Stimulated activated CD8-positive, alpha-beta memory T cell treated with anti-CD3 and anti-CD28 coated beads, Interleukin-2, amount 100 ng/mL, for 48 hours (primary cell): Measurements from ENCODE around the gene LOXL1.
A peak's percentile ranks its signal among the peaks of the same experiment; 100 is the strongest.
"Not testable (repeated sequence)": the region's sequence is repeated elsewhere in the genome, so short reads cannot be mapped to it uniquely, and the experiment has no call there.

ENCODE experiments used
- DNase-seq, 2 donors: peaks; one replicate each; pipeline ENCODE4 v3.0.0-alpha.2; 2020; ENCODE audit warnings: low read depth in 2 of 2

LOXL1 gene

DNA sequence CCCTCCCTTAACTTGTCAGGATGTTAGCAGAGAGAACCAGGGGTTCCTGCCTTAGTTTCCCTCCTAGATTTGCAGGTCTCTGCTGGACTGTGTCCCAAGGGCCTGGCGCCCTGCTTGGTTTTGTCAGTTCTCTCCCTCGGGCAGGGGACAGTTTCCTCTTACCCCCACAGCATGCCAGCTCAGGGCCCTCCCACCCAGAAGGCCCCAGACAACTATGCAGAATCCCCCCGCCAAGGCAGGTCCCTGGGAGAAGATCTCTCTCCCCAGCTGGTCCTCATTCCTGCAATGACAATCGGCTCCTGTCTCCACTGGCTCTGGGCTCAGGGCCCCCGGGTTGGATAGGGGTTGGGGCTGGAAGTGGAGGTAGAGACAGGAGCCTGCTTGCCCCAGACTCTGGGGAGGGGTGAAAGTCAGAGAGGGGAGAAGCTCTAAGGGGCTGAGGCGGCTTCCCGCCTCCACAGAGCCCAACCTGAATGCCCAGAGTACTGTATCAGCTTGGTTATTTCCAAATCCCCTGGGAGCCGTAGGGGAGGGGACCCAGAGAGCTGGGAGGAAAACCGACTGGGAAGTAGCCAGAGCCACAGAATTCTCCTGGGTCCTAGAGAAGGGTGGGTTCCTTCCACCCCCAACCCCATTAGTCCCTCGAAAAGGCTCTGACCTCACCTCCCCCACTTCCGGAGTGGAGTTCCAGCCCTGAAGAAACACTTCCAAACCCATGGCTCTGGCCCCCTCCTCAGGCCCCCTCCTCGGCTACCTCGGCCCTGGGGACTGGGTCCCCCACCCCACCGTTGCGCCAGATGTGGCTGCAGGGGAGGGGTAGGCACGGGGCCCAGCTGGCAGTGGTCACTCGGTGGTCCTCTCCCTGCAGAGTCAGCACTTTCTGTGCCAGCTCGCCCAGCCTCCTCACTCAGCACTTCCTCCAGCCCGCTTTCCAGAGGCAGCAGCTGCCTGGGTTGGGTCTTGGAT lies 3.8 kb upstream of the LOXL1 start:
- no peak for DNase-seq

DNA sequence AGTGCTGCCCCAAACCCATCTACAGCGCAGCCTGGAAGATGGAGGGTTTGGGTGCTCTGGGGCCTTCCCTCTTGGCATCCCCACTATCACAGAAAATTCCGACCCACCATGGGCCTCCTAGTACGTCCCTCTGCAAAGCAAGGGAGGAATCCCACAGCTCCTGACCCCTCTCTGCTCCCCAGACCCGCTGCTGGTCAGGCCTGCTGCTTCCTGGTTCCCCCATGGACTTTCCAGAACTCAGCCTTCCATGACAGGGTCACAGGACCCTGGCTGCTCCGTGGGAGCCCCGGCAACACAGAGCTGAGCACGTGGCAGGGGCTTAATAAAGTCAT lies 3.1 kb upstream of the LOXL1 start:
- DNase-seq: no peak

DNA sequence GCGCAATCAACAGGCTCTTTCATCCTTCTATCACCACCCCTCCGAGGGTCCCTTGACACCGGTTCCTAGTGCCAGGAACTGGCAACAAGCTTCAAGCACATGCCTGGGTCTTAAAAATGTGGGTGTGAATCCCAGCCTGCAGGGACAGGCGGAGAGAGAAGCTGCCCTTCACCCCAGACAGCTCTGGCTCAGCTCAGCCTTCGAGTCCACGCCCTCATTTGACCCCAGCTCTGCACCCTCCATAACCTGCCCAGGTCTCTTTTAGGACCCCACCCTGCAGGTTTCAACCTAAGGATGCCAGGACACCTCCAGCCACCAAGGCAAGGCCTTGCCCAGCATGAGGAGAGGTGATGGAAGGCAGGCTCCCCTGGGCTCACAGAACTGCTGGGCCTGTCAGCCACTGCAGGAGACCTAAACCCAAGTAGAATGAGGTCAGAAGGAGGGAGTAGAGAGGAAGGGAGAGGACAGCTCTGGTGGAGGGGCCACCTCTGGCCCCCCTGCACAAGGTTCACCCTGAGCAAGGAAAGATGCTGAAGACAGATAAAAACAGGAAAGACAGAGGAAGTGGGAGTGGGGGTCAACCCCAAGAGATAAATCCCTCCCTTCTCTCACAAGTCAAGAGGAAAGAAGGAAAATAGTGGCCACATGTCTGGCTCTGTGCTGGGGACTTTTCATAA lies 2.6 kb upstream of the LOXL1 start:
- DNase-seq: no peak

DNA sequence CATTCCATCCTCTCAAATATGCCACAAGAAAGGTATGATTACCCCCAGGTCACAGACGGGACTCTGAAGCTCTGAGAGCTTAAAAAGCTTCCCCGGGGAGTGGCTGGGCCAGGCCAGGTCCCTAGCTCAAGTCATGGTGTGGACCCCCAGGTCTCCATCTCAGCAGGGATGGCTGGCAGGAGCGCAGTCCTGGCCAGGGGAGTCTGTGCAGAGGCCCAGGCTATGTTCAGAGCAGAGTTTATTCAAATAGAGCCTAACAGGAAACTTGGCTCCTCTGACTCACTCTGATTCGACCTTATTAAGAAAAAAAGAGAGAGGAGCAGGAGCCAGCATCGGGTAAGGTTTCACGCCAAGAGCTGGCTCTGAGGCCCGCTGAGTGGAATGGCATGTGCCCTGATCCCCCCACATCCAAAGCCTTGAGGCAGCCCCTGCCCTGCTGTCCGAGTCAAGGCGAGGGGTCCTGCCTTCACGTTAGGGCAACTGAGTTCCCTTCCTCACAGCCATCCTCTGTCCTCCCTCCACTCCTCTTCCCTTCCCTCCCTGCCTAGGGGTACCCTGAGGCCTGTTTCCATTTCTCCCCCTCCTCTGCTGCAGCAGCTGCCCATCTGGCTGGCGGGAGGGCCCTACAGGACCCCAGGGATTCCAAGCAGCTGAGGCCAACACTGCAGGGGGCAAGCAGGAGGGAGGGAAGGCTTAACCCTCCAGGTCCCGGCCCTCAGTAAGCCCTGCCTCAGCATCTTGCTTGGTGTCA lies 1.9 kb upstream of the LOXL1 start:
- no peak for DNase-seq

DNA sequence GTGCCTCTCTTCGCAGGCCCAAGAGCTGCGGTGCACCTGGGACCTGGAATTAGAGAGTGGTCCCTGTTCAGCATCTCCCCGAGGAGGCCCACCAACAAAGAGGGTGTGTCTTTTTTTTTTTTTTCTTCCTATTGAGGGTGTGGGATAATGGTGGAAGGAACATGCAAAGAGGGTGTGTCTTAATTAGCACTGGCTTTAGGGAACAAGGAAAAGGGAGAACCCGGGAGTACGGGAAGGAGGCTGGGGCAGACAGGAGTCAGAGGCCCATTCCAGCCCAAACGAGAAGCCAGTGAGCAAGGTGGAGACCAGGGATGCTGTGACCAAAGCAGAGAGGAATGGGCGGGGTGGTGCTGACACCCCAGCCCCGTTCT lies 429 bp upstream of the LOXL1 start:
- DNase-seq: no peak

DNA sequence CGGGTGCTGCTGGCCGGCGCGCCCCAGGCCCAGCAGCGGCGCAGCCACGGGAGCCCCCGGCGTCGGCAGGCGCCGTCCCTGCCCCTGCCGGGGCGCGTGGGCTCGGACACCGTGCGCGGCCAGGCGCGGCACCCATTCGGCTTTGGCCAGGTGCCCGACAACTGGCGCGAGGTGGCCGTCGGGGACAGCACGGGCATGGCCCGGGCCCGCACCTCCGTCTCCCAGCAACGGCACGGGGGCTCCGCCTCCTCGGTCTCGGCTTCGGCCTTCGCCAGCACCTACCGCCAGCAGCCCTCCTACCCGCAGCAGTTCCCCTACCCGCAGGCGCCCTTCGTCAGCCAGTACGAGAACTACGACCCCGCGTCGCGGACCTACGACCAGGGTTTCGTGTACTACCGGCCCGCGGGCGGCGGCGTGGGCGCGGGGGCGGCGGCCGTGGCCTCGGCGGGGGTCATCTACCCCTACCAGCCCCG lies 777 bp downstream of the LOXL1 start:
- peak in 1 of 2 donors; percentile 10 for DNase-seq

DNA sequence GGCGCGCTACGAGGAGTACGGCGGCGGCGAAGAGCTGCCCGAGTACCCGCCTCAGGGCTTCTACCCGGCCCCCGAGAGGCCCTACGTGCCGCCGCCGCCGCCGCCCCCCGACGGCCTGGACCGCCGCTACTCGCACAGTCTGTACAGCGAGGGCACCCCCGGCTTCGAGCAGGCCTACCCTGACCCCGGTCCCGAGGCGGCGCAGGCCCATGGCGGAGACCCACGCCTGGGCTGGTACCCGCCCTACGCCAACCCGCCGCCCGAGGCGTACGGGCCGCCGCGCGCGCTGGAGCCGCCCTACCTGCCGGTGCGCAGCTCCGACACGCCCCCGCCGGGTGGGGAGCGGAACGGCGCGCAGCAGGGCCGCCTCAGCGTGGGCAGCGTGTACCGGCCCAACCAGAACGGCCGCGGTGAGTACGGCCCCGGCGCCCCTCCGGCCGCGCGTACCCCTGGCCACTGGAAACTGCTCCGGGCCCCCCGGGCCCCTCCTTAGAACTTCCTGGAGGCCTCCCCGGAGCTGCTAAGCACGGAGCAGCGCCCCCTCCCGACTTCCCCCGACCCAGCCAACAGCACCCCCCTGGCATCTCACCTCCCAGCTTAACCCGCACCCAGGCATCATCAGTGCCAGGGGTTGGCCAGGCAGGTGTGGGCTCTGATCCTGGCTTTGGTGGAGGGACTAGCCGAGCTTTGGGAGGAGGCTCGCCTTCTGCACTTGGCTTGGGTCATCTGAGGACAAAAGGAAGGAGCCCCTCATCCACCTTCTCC lies 1.4 kb downstream of the LOXL1 start:
- peak; percentile 59 to 70 for DNase-seq

DNA sequence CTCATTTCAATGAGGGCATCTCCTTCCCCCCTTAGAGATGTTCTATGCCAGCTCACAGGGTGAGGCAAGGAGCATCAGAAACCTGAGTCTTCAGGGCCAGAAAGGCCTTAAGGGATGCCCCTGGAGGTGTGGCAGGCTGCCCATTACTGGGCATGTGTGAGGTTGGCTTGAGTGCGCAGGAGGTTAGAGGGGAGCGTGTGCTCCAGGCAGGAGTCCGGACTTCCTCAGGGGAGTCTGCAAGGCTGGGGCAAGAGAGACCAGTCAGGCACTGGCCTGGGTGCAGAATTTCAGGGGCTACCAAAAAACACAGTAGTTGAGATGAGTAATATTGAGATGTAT lies 1.9 kb downstream of the LOXL1 start:
- no peak for DNase-seq

DNA sequence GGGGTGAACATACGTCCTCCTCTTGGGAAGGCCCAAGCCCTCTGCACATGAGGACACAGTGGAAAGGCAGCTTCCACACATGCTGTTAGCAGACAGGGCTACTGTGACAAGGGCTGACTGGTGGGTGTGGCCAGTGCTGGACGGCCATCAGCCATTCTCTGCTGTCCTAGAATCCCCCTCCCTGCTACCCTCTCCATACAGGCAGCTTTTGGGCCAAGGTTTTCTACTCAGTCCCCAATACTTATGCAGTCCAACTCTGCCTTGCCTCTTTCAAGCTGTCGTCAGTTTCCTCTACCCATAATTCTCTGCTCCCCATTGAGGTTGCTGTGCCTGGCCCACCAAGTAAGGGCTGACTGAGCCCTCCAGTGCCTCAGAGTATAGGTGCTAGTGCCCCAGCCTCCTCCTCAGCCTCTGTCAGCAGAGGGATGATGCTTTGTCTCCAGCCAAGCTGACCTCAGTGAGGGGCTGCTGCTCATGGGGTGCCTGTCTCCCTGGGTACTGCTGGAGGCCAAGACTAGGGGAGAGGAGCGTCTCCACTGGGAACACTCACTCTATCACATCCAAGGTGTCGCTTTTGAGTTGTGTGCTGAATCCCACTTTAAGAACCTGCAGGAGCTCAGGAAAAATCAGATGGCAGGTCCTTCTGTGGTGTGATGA lies 2.8 kb downstream of the LOXL1 start:
- DNase-seq: no peak

DNA sequence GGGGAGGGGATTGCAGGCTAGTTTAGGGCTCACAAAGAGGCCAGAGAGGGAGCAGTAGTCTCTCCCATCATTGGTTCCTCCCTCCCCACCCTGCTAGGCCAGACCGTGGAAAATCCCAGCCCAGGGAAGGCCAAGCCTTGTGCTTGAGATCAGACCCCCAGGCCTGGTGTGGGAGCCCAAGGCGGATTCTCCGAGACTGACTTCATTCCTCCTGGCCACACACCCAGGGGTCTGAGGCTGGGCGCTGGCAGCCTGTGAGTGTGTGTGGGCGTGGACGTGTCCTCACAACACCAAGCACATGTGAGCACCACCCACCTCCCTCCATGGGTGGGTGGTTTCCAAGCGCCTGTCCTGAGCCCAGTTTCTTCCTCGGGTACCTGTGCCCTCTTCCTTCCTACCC lies 4.1 kb downstream of the LOXL1 start:
- DNase-seq: no peak

DNA sequence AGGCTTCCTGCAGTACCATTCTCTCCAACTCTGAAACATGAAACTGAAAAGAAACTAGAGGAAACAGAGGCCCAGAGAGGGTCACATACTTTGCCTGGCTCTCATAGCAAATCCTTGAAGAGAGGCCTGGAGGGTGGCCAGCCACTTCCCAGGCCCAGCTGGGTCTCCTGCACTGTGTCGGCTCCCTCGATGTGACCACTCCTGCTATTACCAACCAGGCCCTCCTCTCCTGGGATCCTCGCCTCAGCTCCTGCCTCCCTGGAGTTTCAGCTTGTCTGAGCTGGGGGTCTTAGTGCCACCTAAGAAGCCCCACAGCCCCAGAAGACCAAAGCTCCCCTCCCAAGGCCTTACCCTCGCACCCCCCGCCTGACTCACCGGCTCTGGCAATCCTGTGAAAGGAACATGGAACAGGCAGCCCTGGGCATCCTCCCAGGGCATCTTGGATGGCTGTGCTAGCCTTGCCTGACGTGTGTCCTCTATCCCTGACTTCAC lies 4.6 kb downstream of the LOXL1 start:
- no peak for DNase-seq

DNA sequence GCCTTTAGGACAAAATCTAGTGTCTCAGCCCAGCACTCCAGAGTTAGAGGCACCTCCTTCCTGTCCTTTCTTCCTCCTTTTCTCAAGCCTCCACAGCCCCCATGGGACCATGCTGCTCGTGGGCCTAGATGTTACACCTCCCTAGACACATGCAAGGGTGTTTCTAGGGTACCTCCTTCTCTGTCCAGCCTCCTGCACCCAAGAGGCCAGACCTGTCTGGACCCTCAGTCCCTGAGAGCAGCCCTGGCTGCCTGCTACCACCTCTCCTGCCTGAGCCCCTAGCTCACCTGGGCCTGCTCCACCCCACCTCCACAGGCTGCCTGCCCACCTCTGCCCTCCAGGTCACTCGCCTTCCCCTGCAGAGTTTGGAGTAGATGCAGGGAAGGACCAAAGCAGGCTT lies 5.2 kb downstream of the LOXL1 start:
- DNase-seq: no peak

DNA sequence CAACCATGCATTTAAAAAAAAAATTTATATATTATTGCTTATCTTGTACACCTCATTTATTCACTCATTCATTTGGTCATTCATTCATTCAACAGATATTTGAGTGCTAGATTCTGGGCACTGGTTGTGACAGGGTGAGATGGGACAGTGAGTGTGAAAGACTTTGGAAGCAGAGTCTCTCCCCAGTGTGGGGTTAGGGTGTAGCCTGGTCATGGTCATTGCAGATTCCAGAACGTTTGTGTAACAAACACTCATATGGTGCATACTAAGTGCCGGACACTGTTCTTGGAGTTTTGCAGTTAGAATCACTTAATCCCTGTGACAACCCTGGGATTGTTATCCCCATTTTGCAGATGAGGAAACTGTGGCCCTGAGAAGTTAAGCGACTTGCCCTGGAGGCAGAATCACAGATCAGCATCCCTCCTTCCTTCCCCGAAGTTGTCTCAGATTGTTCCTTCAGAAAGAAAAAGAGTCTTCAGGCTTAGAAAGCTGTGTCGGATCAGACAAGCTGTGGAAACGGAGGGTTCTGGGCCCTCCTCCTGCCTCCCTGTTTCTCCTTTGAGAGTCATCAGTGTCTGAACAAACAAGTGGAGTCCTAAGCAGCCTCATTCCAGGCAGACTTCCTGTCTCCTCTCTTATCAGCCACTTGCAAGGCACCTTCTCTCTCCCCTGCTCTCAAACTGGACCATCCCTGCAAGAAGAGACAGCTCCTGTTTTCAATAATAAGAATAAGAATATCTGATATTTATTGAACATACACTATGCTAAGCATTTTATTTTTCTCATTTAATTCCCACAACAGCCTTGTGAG lies 6.3 kb downstream of the LOXL1 start:
- DNase-seq: no peak

DNA sequence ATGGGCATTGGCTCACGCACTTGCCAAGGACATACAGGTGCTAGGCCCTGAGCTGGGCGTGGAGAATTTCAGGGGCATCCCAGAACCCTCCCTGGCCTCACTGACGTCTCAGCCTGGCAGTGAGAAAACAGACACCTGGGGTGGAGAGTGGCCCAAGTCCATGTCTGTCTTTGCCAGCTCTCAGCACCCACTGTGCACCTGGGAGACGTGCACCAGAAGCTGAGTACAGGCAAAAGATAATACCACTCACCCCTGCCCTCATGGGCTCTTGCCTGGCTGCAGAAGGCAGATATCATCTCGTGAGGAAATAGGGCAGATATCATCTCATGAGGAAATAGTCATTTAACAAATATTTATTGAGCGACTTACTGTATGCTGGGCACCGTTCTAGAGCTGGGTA lies 8.0 kb downstream of the LOXL1 start:
- no peak for DNase-seq

DNA sequence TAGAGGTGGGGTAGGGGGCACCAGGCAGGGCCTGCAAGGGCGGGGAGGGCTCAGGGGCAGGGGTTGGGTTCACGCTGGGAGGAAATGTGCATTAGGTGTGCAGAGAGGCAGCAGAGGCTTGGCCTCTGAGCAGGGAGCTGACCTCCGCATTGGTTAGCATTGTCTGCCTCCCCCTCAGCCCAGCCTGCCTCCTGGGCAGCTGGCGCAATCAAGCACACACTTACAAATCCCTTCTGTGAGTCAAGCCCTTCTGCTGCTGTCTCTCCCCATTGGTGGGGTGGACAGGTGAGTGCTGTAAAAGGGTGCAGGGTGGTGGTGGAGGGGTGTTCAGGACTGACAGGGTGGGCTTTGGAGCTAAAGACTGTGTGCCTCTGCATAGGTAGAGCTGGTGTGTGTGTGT lies 9.3 kb downstream of the LOXL1 start:
- DNase-seq: no peak

DNA sequence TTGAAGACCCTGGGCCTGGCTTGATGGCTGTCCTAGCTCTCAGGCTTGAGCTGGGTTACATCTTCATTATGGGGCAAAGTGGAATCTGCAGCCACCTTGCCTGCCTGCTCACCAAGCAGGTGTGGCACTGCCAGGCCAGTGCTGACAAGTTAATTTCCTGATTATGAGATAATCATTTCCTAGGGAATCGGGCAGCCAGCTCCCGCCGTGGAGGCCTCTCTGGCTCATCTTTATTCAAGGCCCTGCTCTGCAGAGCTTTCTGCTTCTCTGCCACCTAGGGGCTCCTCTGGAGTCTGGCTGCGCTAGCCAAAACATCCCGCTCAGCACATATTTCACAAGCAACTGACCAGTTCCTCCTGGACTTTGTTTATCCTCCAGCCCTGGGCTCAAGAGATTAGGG lies 9.9 kb downstream of the LOXL1 start:
- DNase-seq: no peak

DNA sequence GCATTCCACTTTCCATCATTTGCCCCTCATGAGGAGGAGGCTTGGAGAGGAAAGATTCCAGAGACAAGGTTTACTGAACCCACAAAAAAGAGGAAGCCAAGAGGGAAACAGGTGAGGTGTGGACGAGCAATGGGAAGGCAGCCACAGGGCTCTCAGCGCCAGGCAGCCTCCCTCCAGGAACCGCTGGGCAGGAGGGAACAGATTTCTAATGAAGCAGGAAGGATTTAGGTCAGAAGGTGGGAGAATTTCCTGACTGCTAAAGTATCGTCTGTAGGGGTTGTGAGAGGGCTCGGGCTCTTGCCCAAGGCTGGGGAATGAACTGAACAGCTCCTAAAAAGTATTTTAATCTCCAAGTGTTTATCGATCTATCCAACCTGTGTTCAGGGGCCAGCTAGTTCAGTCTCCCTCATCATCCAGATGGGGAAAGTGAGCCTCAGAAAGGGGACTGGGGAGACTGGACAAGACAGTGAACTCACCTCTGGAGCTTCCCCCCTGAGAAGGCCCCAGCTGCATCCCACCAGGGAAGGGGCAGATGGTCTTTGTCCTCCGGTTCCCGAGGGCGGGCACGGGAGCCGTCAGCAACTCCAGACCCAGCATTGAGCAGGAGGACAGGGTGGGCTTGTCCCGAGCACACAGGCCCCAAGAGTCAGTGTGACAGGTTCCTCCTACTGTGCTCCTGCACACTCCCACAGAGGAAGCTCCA lies 10.5 kb downstream of the LOXL1 start:
- no peak for DNase-seq

DNA sequence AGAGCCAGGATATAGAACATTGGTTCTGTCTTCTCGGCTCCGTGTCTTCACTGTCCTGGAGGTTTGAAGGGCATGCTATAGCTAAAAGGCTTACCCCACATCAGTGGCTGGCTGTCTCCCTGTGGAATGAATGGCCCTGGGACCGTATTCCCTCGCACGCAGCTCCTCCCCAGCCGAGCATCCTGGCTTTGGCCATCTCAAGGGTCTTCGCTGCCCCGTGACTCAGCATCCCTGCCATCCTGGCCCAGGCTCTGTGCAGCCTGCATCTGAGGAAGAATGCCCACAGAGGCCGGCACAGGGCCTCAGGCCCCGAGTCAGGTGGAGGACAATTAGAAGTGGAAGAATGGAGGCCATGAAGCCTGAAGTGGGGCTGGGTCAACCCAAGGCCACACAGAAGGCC lies 11.0 kb downstream of the LOXL1 start:
- DNase-seq: no peak

DNA sequence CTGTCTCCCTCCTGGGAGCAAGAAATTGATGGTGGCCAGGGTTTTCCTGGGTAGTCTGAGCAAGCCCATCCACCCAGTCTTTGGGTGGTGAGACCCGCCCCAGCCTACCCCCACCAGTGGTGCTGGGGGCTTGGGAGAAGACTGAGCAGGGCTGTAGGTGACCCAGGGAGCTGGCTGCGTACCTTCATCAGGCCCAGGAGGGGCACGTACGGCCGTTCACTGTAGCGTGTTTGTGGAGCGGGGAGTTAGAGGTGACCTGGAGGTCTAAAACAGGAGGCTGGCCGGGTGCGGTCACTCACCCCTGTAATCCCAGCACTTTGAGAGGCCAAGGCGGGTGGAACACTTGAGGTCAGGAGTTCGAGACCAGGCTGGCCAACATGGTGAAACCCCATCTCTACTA lies 11.5 kb downstream of the LOXL1 start:
- DNase-seq: no peak

DNA sequence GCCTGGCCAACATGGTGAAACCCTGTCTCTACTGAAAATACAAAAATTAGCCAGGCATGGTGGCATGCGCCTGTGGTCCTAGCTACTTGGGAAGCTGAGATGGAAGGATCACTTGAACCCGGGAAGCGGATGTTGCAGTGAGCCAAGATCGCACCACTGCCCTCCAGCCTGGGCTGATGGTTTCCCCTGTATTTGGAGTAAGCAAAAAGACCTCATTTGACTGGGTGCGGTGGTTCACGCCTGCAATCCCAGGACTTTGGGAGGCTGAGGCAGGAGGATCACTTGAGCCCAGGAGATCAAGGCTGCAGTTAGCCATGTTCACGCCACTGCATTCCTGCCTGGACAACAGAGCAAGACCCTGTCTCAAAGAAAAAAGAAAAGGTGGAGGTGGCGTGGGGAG lies 12.3 kb downstream of the LOXL1 start:
- not testable (repeated sequence) for DNase-seq
